Tibial nerve (tissue), 3 donors: ENCODE results near the gene SH3RF3.

Source experiments
- CTCF ChIP-seq, 5 experiments: fragments of 200-600 bp in 3 of 5; fragments of 450-650 bp in 2 of 5; sonication (generic) in 3 of 5; IDR thresholded peaks; one replicate each; pipeline ENCODE4 v1.5.1; 2016 to 2019; ENCODE audit warnings: antibody characterized with exemption in 5 of 5, mild to moderate bottlenecking in 3 of 5, moderate library complexity in 2 of 5
- POLR2A ChIP-seq, 2 donors: fragments of 450-650 bp; IDR thresholded peaks; one replicate each; pipeline ENCODE4 v1.6.1; 2017; ENCODE audit warnings: antibody characterized with exemption in 2 of 2, mild to moderate bottlenecking in 2 of 2, moderate library complexity in 2 of 2

GRCh38 chr2:109166811-109167210 is 37.8 kb downstream of the SH3RF3 start:
- TF ChIP-seq CTCF (IDR thresholded peaks at IDR 0.05) (no peak), POLR2A (IDR thresholded peaks at IDR 0.05) (no peak)
